GOT3 (cell line): ENCODE data around the gene UGGT2.

ENCODE experiments used
- DNase-seq: peaks from one replicate; lab custom pipeline; 2025; ENCODE audit warnings: mixed read lengths; lab: John Stamatoyannopoulos, UW

UGGT2 gene, protein sequence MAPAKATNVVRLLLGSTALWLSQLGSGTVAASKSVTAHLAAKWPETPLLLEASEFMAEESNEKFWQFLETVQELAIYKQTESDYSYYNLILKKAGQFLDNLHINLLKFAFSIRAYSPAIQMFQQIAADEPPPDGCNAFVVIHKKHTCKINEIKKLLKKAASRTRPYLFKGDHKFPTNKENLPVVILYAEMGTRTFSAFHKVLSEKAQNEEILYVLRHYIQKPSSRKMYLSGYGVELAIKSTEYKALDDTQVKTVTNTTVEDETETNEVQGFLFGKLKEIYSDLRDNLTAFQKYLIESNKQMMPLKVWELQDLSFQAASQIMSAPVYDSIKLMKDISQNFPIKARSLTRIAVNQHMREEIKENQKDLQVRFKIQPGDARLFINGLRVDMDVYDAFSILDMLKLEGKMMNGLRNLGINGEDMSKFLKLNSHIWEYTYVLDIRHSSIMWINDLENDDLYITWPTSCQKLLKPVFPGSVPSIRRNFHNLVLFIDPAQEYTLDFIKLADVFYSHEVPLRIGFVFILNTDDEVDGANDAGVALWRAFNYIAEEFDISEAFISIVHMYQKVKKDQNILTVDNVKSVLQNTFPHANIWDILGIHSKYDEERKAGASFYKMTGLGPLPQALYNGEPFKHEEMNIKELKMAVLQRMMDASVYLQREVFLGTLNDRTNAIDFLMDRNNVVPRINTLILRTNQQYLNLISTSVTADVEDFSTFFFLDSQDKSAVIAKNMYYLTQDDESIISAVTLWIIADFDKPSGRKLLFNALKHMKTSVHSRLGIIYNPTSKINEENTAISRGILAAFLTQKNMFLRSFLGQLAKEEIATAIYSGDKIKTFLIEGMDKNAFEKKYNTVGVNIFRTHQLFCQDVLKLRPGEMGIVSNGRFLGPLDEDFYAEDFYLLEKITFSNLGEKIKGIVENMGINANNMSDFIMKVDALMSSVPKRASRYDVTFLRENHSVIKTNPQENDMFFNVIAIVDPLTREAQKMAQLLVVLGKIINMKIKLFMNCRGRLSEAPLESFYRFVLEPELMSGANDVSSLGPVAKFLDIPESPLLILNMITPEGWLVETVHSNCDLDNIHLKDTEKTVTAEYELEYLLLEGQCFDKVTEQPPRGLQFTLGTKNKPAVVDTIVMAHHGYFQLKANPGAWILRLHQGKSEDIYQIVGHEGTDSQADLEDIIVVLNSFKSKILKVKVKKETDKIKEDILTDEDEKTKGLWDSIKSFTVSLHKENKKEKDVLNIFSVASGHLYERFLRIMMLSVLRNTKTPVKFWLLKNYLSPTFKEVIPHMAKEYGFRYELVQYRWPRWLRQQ (N-terminal part only)

DNA sequence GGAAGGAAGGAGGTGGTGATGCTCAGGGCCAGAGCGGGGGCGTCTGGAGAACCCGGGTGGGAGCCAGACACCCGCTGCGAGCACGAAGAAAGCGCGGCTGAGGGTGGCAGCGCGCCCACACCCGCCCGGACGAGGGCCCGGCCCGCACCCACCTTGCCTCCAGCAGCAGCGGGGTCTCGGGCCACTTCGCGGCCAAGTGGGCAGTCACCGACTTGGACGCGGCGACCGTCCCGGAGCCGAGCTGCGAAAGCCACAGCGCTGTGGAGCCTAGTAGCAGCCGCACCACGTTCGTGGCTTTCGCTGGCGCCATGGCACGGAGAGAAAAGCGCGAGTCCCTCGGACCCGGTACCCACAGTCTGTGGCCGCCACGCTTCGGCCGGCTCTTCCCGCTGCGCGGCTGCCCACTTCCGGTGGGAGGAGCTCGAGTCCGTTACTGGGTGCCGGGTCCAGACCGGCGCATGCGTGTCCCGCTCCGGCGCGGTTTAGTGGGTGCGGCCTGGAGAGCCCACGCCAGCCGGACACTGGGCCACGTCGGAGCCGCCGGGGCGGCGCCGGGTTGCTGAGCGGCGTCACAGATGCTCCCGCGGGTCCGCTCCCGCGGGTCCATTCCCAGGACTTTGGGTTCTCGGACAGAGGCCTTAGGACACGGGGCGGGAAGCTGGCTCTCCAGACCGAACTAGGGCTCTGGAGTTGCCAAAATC, at the start of gene UGGT2:
TSS of gene UGGT2 (minus strand) at position 399 of the 701 bp plus-strand sequence. CDS start at position 310, 89 bp downstream.
- peak; percentile 82 for DNase-seq

DNA sequence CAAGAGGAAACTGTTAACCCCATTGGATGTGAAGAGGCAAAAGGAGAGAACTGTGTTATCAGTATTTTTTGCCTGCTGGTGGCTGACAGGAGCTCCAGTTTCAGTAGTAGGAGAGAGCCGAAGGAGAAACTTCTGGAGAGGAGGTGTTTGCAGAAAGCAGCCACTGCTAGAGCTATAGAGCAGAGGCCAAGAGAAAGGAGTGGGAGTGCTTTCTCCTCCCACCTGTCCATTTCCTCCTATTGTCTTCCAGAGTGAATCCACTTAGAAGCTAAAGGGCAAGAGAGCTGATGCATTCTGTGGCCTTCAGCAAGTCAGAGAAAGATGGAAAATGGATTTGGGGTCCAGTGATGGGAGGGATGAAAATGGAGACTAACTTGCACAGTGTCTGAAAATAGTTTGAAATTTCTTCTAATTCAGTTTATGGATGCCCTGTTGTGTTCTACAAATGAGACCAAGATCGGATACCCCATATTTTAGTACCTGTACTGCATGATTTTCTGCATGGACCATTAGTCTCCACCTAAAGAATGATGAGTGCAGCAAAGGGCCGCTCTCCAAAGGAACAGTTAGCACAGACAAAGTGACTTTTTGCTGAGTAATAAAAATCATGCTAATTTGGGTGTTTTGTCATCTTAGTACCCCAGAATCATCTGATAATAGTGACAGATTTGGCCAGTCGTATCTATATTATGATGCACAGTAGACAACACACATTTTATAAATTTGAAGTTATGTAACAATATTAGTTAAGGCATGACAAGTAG, 47.4 kb upstream of the UGGT2 start:
- no peak for DNase-seq

DNA sequence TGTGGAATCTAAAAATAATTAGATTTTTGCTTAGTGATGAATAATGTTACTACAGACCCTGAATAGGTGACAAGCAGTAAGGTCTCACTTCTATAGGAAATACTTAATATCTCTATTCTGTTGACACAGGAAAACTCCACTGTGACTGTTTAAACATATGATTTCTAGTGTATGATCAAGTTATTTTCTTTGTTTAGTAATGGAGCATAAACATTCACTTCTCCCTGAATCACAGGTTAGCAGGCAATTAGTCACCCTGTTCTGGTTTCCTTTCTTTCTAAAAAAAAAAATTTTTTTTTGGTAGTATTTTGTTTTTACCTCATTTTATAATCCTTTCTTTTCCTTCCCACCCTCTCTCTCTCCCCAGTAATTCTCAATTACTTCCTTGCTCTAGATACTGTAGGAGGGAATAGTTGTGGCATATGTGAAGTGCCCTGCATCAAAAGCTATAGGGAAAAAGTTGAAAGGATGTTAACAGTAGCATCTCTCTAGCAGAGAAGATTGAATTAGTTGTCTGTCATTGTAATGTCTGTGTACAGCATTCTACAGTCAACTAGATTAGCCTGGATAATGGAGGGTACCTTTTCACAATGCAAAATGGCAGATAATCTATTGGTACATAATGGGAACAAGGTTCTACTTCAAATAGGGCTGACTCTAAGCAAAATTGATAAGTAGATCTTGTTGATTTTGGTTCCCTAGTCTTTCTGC, 40.2 kb upstream of the UGGT2 start:
- no peak for DNase-seq

DNA sequence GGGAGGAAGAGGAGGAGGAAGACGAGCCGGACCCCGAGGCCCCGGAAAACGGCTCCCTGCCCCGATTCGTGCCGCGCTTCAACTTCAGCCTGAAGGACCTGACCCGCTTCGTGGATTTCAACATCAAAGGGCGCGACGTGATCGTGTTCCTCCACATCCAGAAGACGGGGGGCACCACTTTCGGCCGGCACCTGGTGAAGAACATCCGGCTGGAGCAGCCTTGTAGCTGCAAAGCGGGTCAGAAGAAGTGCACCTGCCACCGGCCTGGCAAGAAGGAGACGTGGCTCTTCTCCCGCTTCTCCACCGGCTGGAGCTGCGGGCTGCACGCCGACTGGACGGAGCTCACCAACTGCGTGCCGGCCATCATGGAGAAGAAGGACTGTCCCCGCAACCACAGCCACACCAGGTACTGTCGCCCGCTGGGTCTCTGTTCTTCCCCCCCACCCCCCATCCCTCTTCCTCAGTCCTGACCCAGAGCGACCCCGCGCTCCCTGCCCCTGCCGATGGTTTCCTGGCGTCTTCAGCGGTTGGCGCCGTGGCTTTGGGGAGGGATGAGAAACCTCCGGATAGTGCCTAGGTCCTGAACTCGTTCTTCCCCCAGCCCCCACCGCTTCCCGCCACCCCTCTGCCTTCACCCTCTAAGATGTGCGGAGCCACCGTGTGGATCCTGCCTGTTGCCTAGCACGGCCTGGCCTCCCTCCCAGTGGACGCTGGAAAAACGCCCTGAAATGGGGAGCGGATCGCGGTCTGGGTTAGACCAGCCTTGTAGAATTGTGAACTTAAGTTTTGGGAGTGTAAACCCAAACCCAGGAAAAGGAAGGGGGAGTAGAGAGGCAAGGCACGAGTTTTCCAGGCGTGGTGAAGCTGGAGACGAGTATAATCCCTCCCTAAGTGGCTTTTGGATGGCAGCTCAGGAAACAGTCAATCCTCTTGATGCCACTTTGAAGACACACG, 38.2 kb upstream of the UGGT2 start:
- DNase-seq = no peak

DNA sequence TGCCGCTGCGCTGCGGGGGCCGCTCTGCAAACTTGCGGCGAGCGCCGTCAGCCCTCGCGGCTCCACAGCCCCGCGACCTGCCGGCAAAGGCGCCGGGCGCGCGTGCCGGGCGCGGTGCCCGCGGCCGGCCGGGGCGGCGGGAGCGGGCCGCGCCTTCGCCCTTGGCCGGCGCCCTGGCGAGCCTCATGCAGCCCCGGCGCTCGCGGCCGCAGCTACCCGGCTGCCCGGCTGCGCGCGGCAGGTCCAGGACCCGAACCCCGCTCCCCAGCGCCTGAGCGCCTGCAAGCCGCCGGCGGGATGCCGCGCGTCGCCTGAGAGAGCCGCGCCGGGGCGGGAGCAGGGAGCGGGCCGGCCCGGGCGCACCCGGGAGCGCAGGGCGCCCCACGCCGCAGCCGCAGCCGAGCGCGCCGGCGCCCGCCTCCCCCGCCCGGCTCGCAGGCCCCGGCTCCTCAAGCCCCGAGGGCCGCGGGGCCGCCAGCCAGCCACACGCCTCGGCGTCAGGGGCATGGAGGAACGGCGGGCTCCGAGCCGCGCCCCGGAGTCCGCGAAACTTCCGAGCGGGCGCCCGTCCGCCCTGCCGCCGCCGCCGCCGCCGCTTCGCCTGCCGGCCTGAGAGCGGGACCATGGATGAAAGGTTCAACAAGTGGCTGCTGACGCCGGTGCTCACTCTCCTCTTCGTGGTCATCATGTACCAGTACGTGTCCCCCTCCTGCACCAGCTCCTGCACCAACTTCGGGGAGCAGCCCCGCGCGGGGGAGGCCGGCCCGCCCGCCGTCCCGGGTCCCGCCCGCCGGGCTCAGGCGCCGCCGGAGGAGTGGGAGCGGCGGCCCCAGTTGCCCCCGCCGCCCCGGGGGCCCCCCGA, 37.3 kb upstream of the UGGT2 start:
- no peak for DNase-seq

DNA sequence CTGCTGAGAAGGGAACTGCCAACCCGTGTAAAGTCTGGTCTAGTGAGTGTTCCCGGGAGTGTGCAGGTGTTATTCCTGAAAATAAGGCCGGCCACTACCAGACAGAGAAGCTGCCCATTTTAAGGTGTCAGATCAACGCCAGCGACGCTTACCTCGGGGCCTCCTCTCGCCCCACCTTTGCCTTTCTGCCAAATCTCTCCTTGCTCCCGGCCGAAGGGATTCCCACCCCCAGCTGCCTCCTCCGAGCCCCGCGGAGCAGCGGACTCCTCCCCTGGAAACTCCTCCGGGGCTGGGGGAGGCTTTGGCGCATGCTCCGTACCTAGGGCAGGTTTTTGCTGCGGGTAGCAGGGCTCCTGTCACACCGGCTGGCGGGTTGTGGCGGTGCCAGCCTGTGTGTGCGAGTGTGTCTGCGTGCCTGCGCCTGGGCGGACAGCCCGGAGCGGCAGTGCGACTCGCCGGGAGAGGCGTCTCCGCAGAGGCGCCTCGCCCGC, 36.6 kb upstream of the UGGT2 start, which contains the start of gene HS6ST3:
TSS of gene HS6ST3 (plus strand) at position 359 of the 491 bp plus-strand sequence.
- no peak for DNase-seq

DNA sequence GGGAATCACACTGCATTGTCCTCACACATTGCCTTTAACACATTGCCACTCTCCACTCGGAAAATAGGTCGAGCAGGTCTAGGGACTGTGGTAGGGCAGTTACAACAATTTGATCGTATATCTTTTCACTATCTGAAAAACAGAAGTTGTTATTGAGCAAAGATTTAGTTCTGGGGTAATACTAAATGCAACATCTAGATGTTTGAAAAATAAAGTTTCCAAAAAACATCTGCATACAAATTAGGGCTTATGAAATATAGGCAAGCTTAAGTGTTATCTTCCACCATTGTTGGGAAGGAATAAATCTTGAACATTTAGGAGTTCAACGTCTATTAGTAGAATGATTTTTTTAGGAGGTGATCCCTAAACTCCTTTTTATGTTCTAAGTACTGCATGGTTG, 35.9 kb upstream of the UGGT2 start:
- DNase-seq = no peak

DNA sequence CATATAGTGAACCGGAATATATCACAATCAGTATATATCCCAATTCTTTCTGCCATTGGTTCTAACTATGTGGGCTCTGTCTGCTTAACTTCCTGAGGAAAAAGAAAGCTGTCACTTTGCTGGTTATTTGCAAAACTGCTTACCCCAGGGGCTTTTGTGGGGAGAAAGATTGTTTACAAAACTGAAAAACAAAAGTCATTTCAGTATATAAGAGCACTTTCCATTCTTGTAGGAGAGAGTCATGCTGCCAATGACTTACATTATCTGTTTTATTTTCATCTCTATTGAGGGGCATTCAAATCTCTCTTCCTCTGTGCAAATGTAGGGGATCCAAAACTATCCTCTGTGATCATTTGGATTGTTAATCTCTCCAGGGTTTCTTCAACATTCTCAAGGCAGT, 33.5 kb upstream of the UGGT2 start:
- no peak for DNase-seq

DNA sequence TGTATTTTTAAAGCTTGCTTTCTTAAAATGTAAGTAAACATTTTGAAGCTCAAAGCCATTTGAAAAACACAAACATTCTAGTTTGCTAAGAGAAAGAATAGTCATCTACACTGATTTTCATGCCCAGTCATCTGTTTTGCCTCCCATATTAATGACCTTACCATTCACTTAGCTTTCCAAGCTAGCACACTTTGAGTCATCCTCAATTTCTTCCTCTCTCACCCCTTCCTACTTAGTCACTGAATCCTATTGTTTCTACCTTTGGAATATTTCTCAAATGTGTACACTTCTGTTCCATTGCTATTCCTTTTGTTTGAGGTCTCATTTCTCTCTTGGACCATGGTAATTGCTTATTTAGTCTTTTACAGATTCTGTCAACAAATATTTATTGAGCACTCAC, 29.4 kb upstream of the UGGT2 start:
- no peak for DNase-seq

DNA sequence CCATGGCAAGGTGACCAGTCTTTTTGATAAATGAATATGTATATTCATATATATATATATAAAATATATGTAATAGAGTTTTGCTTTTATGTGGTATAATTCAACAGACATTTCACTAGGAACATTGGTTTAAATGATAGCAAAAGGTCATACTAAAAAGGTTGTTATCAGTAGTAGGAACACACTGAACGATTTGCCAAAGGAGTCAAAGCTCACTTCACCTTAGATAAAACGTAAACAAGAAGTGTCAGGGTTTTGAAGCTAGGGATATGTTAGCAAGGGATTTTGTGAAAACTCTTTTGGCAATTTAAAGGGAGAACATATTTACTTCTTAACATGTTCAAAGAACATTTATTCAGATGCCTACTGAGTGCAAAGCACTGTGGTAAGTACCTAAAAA, 28.7 kb upstream of the UGGT2 start:
- DNase-seq = no peak

DNA sequence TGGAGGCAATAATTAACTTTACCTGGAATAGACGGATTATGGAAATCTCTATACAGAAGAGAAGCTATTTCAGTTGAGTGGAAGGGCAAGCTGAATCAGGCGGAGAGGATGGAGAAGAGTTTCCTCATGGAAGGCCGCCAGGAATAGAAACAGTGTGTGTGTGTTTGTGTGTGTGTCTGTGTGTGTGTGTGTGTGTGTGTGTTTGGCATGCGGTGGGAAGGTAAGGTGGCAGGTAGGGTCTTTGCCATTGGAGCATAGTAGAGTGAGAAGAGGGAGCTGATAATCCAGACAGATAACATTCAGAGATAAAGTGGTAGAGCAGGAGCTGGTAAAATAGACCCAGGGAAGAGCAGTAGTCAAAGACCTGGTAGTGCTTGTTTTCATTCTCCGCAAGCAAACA, 27.5 kb upstream of the UGGT2 start:
- DNase-seq = no peak

DNA sequence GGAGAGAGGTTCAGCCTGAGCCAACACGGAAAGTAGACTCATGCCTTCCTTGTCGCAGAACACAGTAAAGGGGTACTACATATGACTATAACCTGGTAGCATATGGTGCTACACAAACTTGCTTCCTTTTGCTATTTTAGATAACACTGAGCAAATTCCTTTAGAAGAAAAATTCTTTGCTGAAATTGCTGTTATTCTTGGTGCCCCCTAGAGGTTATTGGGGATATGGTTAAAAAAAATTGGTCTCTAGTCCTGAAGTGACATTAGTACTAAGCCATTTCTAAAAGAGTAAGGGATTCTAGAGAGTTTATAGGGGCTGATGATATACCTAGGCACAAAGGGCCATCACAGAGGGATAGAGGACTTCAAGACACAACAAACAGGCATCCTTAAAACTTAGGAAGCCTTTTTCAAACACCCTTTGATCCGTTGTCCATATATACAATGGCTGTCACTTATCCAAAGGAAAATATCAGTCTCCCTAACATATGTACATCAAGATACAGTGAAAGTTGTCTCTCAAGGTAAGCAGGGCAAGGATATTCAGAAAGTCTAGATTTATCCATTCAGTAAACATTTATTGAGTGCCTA, 22.8 kb upstream of the UGGT2 start:
- no peak for DNase-seq

DNA sequence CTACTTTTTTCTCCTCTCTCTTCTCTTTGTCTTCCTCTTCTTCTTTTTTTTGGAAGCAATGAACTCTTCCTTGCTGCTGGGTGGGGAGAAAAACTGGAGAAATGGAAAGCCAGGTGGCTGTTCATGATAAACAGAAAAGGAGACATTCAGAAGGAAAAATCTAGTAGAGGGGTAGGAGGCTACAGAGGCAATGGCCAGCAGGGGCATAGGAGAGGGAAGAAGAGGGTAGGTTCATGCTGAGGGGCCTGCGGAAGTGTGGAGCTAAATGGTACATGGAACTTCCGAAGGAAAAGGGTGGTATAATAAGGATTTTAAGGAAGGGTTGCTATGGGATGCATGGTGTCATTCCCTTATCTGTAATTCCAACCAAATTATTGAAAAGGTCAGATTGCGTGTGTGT, 19.2 kb upstream of the UGGT2 start:
- DNase-seq = no peak

DNA sequence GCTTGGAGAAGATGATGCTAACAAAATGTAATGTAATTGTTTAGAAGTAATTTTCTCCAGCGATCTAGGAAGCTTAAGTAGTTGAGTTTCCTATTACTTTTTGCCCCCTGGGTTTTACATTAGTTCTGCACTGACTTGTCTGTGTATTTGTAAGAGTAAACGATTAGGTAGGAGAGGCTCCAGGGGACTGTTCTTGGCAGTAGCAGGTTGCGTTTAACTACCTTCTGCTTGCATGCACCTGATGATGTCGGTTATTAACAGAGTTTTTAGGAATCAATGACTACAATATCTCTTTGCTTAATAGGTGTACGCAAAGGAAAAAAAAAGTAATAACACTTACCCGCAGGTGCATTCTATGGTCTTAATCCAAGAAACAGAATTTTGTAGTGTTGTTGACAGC, 18.3 kb upstream of the UGGT2 start:
- no peak for DNase-seq

DNA sequence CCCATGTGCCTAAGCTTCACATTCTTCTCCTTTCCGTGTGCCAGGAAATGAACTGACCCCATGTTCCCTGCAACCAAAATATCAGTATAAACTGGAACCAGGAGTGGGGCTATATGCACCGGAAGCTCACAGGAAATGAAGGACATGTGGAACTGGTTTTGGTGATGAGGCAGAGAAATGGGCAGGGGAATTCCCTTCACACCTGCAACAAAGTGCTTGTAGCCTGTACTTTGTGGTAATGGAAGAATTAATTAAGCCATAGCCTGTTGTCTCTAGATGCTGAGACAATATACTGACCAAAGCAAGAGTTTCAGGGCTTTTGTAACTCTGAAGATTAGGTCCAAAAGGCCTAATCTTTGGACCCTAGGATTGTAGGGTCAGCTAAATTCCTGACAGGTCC, 15.5 kb upstream of the UGGT2 start:
- DNase-seq = no peak

DNA sequence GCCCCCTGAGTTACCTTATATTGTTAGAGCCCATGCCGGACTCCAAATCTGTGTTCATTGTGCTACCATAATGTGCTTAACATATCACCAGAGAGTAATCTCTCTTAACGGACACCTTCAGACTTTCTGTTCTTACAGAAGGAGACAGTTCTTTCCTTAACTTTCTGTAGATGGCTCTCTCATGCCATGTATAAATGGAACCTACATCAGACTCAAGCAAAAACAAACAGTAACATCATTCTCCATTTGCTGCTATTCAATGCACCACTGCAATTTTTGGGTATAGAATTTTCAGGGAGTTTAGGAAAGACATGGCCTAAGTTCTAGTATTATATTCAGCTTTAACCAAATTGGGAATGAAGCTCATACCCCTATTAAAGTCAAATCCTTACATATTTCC, 12.6 kb upstream of the UGGT2 start:
- no peak for DNase-seq

DNA sequence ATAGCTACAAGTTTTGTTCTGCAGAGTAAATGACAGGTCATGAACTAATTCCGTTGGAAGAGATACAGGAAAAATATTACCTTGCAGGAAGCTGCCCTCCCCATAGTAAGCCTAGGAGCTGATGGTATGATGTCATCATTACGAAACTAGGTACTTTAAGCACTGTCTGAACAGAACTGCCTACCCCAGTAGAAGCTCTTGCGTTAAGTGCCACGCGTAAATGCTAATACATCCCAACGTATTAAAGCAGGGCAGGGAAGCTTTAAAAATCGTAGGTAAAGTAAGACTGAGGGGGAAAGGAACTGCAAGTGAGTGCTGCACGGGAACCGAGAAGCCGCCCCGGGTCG, 572 bp downstream of the UGGT2 start:
- no peak for DNase-seq
